Stimulated activated naive CD8-positive, alpha-beta T cell treated with anti-CD3 and anti-CD28 coated beads, Interleukin-15, amount 100 ng/mL, for 72 hours (primary cell): ENCODE data around the gene SCD5.

Experiments used
- ATAC-seq: fragments of 150-1000 bp; cut with Tn5 transposase; 2 replicates; pipeline ENCODE4 v1.10.0; 2021; ENCODE audit warnings: mild to moderate bottlenecking, moderate library complexity
- DNase-seq, 2 donors: peaks; one replicate each; pipeline ENCODE4 v3.0.0; 2021 to 2022
- H3K27ac Mint-ChIP-seq, 2 donors: one replicate each; pipeline ENCODE4 v1.8.0; 2022; ENCODE audit warnings: mild to moderate bottlenecking in 2 of 2, mixed read lengths in 2 of 2, moderate library complexity in 2 of 2
- H3K27me3 Mint-ChIP-seq: one replicate; pipeline ENCODE4 v1.8.0; 2022; ENCODE audit warnings: mixed read lengths
- H3K4me1 Mint-ChIP-seq: one replicate; pipeline ENCODE4 v1.8.0; 2022; ENCODE audit warnings: mild to moderate bottlenecking, mixed read lengths
- H3K4me3 Mint-ChIP-seq, 2 donors: one replicate each; pipeline ENCODE4 v1.8.0; 2022; ENCODE audit warnings: mild to moderate bottlenecking in 2 of 2, mixed read lengths in 2 of 2, moderate library complexity in 1 of 2
- H3K9me3 Mint-ChIP-seq, 2 donors: one replicate each; pipeline ENCODE4 v1.8.0; 2022; ENCODE audit warnings: mixed read lengths in 2 of 2

SCD5 gene

DNA sequence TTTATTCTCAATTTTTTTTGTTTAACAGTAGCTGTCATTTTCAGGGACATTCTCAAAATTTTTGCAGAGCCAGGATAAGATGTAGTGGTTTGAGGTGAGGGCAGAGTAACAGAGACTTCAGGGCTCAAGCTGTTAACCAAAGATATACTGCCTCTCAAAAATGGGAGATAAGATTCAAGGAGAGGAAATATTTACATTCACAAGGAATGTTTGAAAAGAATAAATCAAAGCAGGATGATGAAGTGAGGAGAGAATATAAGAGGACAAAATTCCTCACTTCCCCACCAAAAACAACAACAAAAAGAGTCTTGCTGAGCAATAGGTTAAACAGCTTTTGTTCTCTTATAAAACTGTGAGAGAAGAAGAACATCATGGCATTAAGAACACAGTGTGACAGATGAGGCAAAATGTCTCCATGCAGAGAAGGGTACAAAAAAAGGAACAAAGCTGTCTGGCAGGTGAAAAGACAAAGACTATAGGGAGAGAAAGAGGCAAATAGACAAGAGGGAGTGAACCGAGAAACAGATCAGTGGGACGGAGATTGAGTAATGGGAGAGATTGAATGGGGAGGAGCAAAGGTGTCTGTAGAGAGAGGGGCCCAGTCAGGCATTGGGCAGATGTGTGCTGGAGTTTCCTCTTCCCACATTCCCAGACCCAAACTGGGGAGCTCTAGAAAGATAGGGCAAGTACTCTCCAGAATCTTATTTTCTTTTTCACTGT is 130.7 kb downstream of the SCD5 start:
- H3K4me1 Mint-ChIP-seq = no peaks in the 10 kb centered on the region
- peaks cover 4% of the 10 kb centered on the region for H3K27me3 Mint-ChIP-seq
- no peak overlapping the region for H3K27ac Mint-ChIP-seq
- ATAC-seq (no peak), DNase-seq (no peak)
- H3K4me3 Mint-ChIP-seq = no peak overlapping the region
- peaks cover 7 to 9% of the 10 kb centered on the region in 2 donors for H3K9me3 Mint-ChIP-seq

DNA sequence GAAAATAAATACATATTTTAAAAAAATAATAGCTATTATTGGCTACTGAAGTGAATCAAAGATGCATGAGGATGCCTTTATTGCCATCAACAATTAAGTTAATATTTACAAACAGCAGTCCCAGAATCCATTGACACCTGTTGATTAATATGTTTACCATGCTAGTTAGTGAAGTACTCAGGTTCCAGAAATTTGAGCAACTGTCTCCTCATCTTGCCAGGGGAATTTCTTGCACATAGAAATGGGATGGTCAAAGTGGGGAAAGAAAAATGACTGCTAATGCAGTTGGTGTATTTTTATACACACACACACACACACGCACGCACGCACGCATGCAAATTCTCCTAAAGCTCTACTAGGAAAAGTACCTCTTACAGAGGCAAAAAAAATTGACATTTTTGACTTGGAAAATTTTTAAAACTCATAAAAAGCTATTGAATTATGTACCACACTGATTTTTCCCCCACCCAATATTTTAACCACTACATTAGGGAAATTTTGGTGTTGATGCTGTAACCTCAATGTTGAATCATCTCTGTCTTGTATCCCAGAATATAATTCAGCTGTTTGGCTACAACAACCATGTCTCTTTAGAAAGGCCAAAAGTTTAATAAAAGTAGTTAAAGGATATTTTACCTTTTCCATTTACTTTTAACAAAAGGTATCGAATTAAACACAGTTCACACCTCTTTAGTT is 131.5 kb downstream of the SCD5 start:
- H3K4me3 Mint-ChIP-seq = no peak overlapping the region
- DNase-seq (no peak), ATAC-seq (no peak)
- peaks cover 7 to 9% of the 10 kb centered on the region in 2 donors for H3K9me3 Mint-ChIP-seq
- peaks cover 8% of the 10 kb centered on the region for H3K27me3 Mint-ChIP-seq
- H3K4me1 Mint-ChIP-seq = no peaks in the 10 kb centered on the region
- no peak overlapping the region for H3K27ac Mint-ChIP-seq

- Mint-ChIP-seq H3K4me3 (no peak overlapping the region), H3K9me3 (no peaks in the 10 kb centered on the region), H3K4me1 (no peaks in the 10 kb centered on the region), H3K27me3 (peaks cover 36% of the 10 kb centered on the region), H3K27ac (no peak overlapping the region)
- ATAC-seq (no peak), DNase-seq (no peak)
Observed at GRCh38 chr4:82661181-82661992, 137.2 kb downstream of the SCD5 start.

- Mint-ChIP-seq H3K27me3 (no peaks in the 10 kb centered on the region), H3K9me3 (no peaks in the 10 kb centered on the region), H3K4me3 (no peak overlapping the region), H3K4me1 (no peaks in the 10 kb centered on the region), H3K27ac (no peak overlapping the region)
- no peak for DNase-seq
- ATAC-seq = no peak
Observed at GRCh38 chr4:82652062-82652461, 146.5 kb downstream of the SCD5 start.

DNA sequence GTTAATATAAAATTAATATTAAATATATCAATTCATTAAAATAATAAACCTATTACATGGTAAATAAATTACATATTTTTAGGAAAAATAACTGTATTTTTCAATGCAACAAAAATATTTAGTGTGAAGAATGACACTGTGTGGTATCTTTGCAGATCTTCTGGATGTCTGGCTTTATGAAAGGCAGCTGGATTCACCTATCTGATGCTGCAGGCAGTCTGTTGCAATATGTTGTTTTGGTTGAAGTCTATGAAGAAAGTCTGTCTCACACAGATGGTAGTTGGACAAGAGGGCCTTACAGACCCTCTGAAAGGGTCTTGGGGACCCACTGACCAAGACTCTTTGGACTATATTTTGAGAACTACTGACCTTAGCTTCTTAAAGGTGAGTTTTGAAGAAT is 147.7 kb downstream of the SCD5 start:
- Mint-ChIP-seq H3K4me1 (no peaks in the 10 kb centered on the region), H3K27me3 (no peaks in the 10 kb centered on the region), H3K27ac (no peak overlapping the region), H3K4me3 (no peak overlapping the region), H3K9me3 (no peaks in the 10 kb centered on the region)
- ATAC-seq (no peak), DNase-seq (no peak)

- H3K9me3 Mint-ChIP-seq = no peaks in the 10 kb centered on the region
- DNase-seq (no peak), ATAC-seq (no peak)
- H3K27ac Mint-ChIP-seq = no peak overlapping the region
- no peaks in the 10 kb centered on the region for H3K27me3 Mint-ChIP-seq
- H3K4me1 Mint-ChIP-seq = no peaks in the 10 kb centered on the region
- H3K4me3 Mint-ChIP-seq = no peak overlapping the region
Observed at GRCh38 chr4:82648356-82648755, 150.2 kb downstream of the SCD5 start.

GRCh38 chr4:82645936-82646565 is 152.5 kb downstream of the SCD5 start:
- DNase-seq = no peak
- Mint-ChIP-seq H3K4me1 (no peaks in the 10 kb centered on the region), H3K27ac (no peak overlapping the region), H3K27me3 (no peaks in the 10 kb centered on the region), H3K4me3 (no peak overlapping the region), H3K9me3 (no peaks in the 10 kb centered on the region)
- no peak for ATAC-seq

- H3K4me1 Mint-ChIP-seq = no peaks in the 10 kb centered on the region
- H3K4me3 Mint-ChIP-seq = no peak overlapping the region
- DNase-seq (no peak), ATAC-seq (no peak)
- H3K27me3 Mint-ChIP-seq = no peaks in the 10 kb centered on the region
- no peaks in the 10 kb centered on the region for H3K9me3 Mint-ChIP-seq
- H3K27ac Mint-ChIP-seq = no peak overlapping the region
Observed at GRCh38 chr4:82644734-82645126, 153.9 kb downstream of the SCD5 start.

DNA sequence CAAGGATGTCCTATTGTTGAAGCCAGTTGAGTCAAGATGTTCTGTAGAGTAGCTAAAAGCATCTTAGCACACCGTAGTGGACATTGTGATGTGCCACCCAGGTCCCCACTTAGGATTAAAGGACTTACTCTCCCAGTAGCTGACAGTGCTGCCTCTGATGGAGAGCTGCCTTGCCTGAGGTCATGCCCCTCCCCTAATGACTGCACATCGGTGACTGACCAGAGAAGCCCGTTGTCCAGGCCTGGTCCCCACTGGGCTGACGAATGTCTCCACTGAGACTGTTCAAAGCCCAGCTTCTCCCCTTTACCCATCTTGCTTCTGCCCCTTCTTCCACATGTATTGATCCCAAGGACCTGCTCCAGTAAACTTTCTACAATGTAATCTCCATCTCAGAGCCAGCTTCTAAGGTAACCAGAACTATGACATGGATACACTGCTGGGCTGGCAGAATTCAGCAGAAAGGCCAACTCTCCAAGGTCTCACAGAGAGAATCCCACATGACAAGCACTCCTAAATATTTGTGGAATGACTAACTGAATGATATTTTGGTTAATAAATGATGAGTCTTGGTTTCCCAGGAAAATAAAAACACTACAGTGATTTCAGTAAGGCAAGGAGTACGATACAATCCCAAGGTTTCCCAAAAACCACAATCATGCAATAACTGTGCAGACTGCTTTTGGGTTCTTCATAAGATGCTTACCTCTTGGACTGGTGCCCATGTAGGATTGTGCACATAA is 154.4 kb downstream of the SCD5 start:
- H3K4me3 Mint-ChIP-seq = no peak overlapping the region
- no peak for DNase-seq
- no peaks in the 10 kb centered on the region for H3K9me3 Mint-ChIP-seq
- no peak for ATAC-seq
- no peaks in the 10 kb centered on the region for H3K27me3 Mint-ChIP-seq
- no peaks in the 10 kb centered on the region for H3K4me1 Mint-ChIP-seq
- no peak overlapping the region for H3K27ac Mint-ChIP-seq

DNA sequence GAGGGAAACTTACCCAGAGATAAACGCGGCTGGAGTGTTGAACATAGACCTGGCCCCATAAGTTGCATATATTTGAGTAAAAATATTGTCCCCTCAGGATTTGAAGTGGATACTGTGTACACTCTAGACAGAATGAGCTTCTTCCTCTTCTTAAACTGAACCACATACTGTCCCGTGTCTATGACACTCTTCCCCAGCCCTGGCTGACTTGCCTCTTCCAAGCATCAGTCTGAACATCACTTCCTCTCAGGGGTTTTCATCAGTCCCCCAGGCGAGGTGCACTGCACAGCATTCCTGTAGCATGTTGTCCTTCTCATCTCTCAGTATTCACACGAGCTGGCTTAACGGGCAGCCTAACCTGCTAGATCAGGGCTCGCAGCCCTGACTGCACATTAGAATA is 156.3 kb downstream of the SCD5 start:
- H3K4me1 Mint-ChIP-seq = no peaks in the 10 kb centered on the region
- H3K27me3 Mint-ChIP-seq = no peaks in the 10 kb centered on the region
- no peak for ATAC-seq
- H3K4me3 Mint-ChIP-seq = no peak overlapping the region
- H3K9me3 Mint-ChIP-seq = no peaks in the 10 kb centered on the region
- DNase-seq = no peak
- H3K27ac Mint-ChIP-seq = no peak overlapping the region

DNA sequence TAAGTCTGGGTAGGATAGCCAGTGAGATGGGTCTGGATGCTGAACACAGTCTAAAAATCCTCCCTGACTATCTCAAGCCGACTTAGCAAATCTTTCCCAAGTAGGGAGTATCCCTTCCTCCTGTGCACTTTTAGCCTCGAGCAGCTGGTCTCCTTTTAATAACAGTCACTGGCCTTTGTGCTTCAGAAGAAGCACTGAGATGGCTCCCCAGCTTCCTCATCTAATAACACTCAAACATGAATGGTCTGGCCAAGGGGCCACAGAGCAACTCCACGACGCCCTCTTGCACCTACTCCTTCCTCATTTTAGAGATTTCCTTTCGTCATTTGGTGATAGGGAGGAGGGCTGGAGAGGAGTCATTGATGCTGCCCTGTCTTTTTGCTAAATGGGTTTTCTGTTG is 158.1 kb downstream of the SCD5 start:
- H3K4me1 Mint-ChIP-seq = no peaks in the 10 kb centered on the region
- H3K4me3 Mint-ChIP-seq = no peak overlapping the region
- ATAC-seq (no peak), DNase-seq (no peak)
- H3K27me3 Mint-ChIP-seq = no peaks in the 10 kb centered on the region
- no peaks in the 10 kb centered on the region for H3K9me3 Mint-ChIP-seq
- no peak overlapping the region for H3K27ac Mint-ChIP-seq

DNA sequence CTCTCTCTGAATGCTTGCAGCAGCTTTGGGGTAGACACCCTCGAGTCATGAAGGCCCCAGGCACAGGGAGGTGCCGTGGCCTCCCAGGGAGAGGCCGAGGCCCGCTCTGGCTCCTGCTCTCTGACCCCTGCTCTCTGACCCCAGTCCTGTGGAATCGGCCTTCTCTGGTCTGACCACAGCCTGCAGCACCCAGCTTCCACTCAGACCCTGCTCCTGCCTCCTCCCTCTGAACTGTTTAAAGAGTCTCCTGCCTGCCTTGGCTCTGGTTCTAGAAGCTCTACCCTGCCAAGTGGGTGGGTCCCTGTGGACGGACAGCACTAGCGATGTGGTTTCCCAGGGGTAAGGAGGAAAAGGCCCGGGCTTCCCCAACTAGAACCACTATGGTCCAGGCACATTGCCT is 158.6 kb downstream of the SCD5 start:
- H3K4me3 Mint-ChIP-seq = no peak overlapping the region
- H3K27me3 Mint-ChIP-seq = no peaks in the 10 kb centered on the region
- H3K9me3 Mint-ChIP-seq = no peaks in the 10 kb centered on the region
- ATAC-seq (no peak), DNase-seq (no peak)
- H3K4me1 Mint-ChIP-seq = no peaks in the 10 kb centered on the region
- peak overlapping the region; percentile 63 to 77 for H3K27ac Mint-ChIP-seq

- no peak for DNase-seq
- Mint-ChIP-seq H3K9me3 (no peaks in the 10 kb centered on the region), H3K27ac (no peak overlapping the region), H3K4me3 (no peak overlapping the region), H3K27me3 (no peaks in the 10 kb centered on the region), H3K4me1 (no peaks in the 10 kb centered on the region)
- ATAC-seq = no peak
Observed at GRCh38 chr4:82638479-82638878, 160.1 kb downstream of the SCD5 start.

GRCh38 chr4:82630079-82630478 is 168.5 kb downstream of the SCD5 start:
- H3K27me3 Mint-ChIP-seq = no peaks in the 10 kb centered on the region
- no peaks in the 10 kb centered on the region for H3K9me3 Mint-ChIP-seq
- H3K4me1 Mint-ChIP-seq = no peaks in the 10 kb centered on the region
- ATAC-seq = no peak
- H3K4me3 Mint-ChIP-seq = no peak overlapping the region
- DNase-seq = no peak
- H3K27ac Mint-ChIP-seq = no peak overlapping the region

- Mint-ChIP-seq H3K9me3 (no peaks in the 10 kb centered on the region), H3K4me1 (no peaks in the 10 kb centered on the region), H3K4me3 (no peak overlapping the region), H3K27ac (no peak overlapping the region), H3K27me3 (no peaks in the 10 kb centered on the region)
- no peak for DNase-seq
- no peak for ATAC-seq
Observed at GRCh38 chr4:82629238-82630000, 169.2 kb downstream of the SCD5 start.
